Neural progenitor cell (in vitro differentiated cells): ENCODE results near the gene SFMBT1. TPM values are rescaled to one million over a fixed set of nuclear protein-coding genes. Genes with fewer than 3 reads are reported as not detected.
A peak's percentile ranks its signal among the peaks of the same experiment; 100 is the strongest.

Source experiments
- DNase-seq: peaks from one replicate; pipeline ENCODE4 v3.0.0-alpha.2; 2016; ENCODE audit warnings: low spot score
- H2AFZ ChIP-seq: fragments of 200-600 bp; sonication (generic); replicated peaks from 2 replicates; pipeline ENCODE4 v1.6.1; 2016; ENCODE audit warnings: antibody characterized with exemption
- H3F3A ChIP-seq: fragments of 200-600 bp; sonication (generic); 2 replicates; pipeline ENCODE4 v1.6.1; 2016; ENCODE audit warnings: antibody characterized with exemption, low read depth
- H3K27ac ChIP-seq: fragments of 200-600 bp; sonication (generic); 2 replicates; pipeline ENCODE4 v1.5.1; 2016; ENCODE audit warnings: mild to moderate bottlenecking
- H3K27me3 ChIP-seq: fragments of 200-600 bp; sonication (generic); 2 replicates; pipeline ENCODE4 v1.6.1; 2016; ENCODE audit warnings: mild to moderate bottlenecking, moderate library complexity
- H3K36me3 ChIP-seq: fragments of 200-600 bp; sonication (generic); 2 replicates; pipeline ENCODE4 v1.5.1; 2016
- H3K4me1 ChIP-seq: fragments of 200-600 bp; sonication (generic); 2 replicates; pipeline ENCODE4 v1.6.1; 2016; ENCODE audit warnings: mixed run types
- H3K4me2 ChIP-seq: fragments of 200-600 bp; sonication (generic); 2 replicates; pipeline ENCODE4 v1.6.1; 2016
- H3K4me3 ChIP-seq: fragments of 200-600 bp; sonication (generic); 2 replicates; pipeline ENCODE4 v1.5.1; 2016
- H3K79me2 ChIP-seq: fragments of 200-600 bp; sonication (generic); 2 replicates; pipeline ENCODE4 v1.6.1; 2016; ENCODE audit warnings: low read depth
- H3K9ac ChIP-seq: fragments of 200-600 bp; sonication (generic); 2 replicates; pipeline ENCODE4 v1.6.1; 2016
- H3K9me3 ChIP-seq: fragments of 200-600 bp; sonication (generic); 2 replicates; pipeline ENCODE4 v1.5.1; 2016; ENCODE audit warnings: low read depth
- H4K20me1 ChIP-seq: fragments of 200-600 bp; sonication (generic); 2 replicates; pipeline ENCODE4 v1.6.1; 2016; ENCODE audit warnings: low read depth
- H3K27ac Mint-ChIP-seq: 3 replicates; pipeline ENCODE4 v1.8.0; 2021; ENCODE audit warnings: mixed read lengths
- H3K27me3 Mint-ChIP-seq: 2 replicates; pipeline ENCODE4 v1.8.0; 2022; ENCODE audit warnings: low read depth, mild to moderate bottlenecking, inconsistent platforms, moderate library complexity, mixed read lengths; ENCODE audit not compliant: insufficient read depth
- H3K36me3 Mint-ChIP-seq: 3 replicates; pipeline ENCODE4 v1.8.0; 2021; ENCODE audit warnings: mixed read lengths
- H3K4me1 Mint-ChIP-seq: 3 replicates; pipeline ENCODE4 v1.8.0; 2021; ENCODE audit warnings: mixed read lengths
- H3K4me3 Mint-ChIP-seq: 3 replicates; pipeline ENCODE4 v1.8.0; 2021; ENCODE audit warnings: mild to moderate bottlenecking, moderate library complexity, mixed read lengths
- H3K9me3 Mint-ChIP-seq: 3 replicates; pipeline ENCODE4 v1.8.0; 2020; ENCODE audit warnings: mixed read lengths
- EZH2 ChIP-seq: fragments of 200-600 bp; sonication (generic); IDR thresholded peaks from 2 replicates; pipeline ENCODE4 v1.6.1; 2017; ENCODE audit warnings: antibody characterized with exemption, mild to moderate bottlenecking, moderate library complexity
- EZH2phosphoT487 ChIP-seq: fragments of 200-600 bp; sonication (generic); IDR thresholded peaks from 2 replicates; pipeline ENCODE4 v1.6.1; 2017; ENCODE audit warnings: antibody characterized with exemption
- total RNA-seq: library from RNA; depleted of rRNA; stranded (reverse); fragments of >200 nt; gene quantifications from 2 replicates; pipeline ENCODE4 v1.2.3, GENCODE V29; 2015; ENCODE audit warnings: low replicate concordance
- TF ChIP-seq, protein P1 (sequence below): fragments of 200-600 bp; sonication (generic); IDR thresholded peaks from 2 replicates; pipeline ENCODE4 v1.5.1; 2017; ENCODE audit warnings: antibody characterized with exemption, mild to moderate bottlenecking

The SFMBT1 gene
- total RNA-seq, 1 donor from 2014 or later: 18.5 TPM

DNA sequence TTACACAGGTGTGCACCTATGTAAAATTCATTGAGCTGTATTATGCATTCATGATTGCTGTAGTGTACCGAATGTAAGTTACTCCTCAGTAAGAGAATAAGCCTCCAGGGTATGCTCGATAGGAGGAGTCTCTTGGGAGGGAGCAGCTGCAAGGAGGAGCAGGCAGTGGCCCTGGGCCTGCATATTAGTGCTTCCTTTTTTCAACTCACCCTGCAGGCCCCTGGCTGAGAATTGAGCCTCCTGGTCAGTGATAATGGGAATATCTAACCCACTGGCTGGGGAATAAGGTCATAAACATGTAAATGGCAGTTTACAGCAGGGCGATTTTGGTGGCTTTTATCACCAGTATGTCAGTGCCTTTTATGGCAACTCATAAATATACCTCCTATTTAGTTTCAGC lies 21.7 kb upstream of the SFMBT1 start:
- Histone ChIP-seq H3K27me3 (peaks cover 14% of the 10 kb centered on the region), H2AFZ (no peak overlapping the region), H3K4me1 (no peaks in the 10 kb centered on the region), H3K27ac (no peak overlapping the region), H3K9me3 (no peaks in the 10 kb centered on the region), H3K9ac (no peak overlapping the region), H3F3A (no peaks in the 10 kb centered on the region), H3K4me2 (no peak overlapping the region), H4K20me1 (no peaks in the 10 kb centered on the region), H3K4me3 (no peak overlapping the region), H3K79me2 (no peaks in the 10 kb centered on the region), H3K36me3 (no peaks in the 10 kb centered on the region)
- TF ChIP-seq EZH2 (no peak), EZH2phosphoT487 (no peak)
- TF ChIP-seq, protein P1, sequence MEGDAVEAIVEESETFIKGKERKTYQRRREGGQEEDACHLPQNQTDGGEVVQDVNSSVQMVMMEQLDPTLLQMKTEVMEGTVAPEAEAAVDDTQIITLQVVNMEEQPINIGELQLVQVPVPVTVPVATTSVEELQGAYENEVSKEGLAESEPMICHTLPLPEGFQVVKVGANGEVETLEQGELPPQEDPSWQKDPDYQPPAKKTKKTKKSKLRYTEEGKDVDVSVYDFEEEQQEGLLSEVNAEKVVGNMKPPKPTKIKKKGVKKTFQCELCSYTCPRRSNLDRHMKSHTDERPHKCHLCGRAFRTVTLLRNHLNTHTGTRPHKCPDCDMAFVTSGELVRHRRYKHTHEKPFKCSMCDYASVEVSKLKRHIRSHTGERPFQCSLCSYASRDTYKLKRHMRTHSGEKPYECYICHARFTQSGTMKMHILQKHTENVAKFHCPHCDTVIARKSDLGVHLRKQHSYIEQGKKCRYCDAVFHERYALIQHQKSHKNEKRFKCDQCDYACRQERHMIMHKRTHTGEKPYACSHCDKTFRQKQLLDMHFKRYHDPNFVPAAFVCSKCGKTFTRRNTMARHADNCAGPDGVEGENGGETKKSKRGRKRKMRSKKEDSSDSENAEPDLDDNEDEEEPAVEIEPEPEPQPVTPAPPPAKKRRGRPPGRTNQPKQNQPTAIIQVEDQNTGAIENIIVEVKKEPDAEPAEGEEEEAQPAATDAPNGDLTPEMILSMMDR: no peak
- DNase-seq: no peak
- peaks cover 9% of the 10 kb centered on the region for H3K27me3 Mint-ChIP-seq
- no peaks in the 10 kb centered on the region for H3K9me3 Mint-ChIP-seq
- H3K27ac Mint-ChIP-seq: no peak overlapping the region
- no peak overlapping the region for H3K4me3 Mint-ChIP-seq
- peaks cover 9% of the 10 kb centered on the region for H3K4me1 Mint-ChIP-seq
- no peaks in the 10 kb centered on the region for H3K36me3 Mint-ChIP-seq

DNA sequence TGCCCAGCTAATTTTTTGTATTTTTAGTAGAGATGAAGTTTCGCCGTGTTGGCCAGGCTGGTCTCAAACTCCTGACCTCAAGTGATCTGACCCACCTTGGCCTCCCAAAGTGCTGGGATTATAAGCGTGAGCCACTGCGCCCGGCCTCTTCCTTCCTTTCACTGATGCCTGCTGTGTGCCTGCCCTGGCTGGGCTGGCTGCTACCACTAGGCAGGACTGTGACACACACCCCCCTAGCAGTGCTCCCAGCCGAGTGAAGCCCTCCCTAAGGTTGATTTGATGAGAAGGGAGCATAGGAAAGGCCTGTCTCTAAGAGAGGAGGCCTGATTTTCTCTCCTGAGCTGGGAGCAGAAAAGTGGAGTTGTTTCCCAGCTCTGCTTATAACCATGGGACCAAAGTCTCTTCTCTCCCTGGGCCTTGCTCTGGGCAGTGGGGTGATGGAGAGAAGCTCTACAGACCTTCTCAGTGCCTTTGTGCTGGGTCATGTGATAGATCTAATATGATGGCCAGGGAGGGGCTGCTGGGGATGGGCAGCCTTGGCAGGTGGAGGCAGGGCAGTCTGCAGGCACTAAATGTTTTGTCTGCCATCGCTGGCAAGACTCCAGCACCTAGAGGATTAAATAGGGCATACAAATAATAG lies 20.1 kb upstream of the SFMBT1 start:
- Histone ChIP-seq H3K27ac (no peak overlapping the region), H3K27me3 (peaks cover 21% of the 10 kb centered on the region), H2AFZ (no peak overlapping the region), H3K9me3 (no peaks in the 10 kb centered on the region), H4K20me1 (no peaks in the 10 kb centered on the region), H3K4me1 (no peaks in the 10 kb centered on the region), H3K4me3 (no peak overlapping the region), H3K9ac (no peak overlapping the region), H3K36me3 (no peaks in the 10 kb centered on the region), H3K79me2 (no peaks in the 10 kb centered on the region), H3F3A (no peaks in the 10 kb centered on the region), H3K4me2 (no peak overlapping the region)
- Mint-ChIP-seq H3K36me3 (no peaks in the 10 kb centered on the region), H3K4me3 (no peak overlapping the region), H3K9me3 (no peaks in the 10 kb centered on the region), H3K27ac (peak overlapping the region; percentile 72), H3K27me3 (peaks cover 9% of the 10 kb centered on the region), H3K4me1 (peaks cover 5% of the 10 kb centered on the region)
- TF ChIP-seq EZH2 (no peak), EZH2phosphoT487 (no peak)
- TF ChIP-seq, protein P1: no peak
- no peak for DNase-seq

DNA sequence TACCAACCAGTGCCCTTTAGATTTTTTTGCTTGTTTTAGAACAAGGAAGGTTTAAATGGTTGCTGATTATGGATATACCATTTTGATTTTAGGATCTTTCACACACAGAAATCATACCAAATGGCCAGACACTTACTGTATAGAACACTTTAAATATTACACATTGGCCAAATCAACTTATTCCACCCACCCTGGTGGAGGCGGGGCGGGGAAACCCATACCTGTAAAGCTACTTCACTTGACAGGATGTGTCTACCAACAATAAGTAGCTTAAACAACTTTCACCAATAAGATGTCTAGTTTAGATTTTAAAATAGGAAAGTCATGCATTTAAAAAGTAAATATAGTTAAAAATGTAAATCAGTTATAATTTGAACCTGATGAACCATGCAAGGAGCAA lies 17.0 kb upstream of the SFMBT1 start:
- H2AFZ ChIP-seq: no peak overlapping the region
- TF ChIP-seq, protein P1: no peak
- no peak for TF ChIP-seq EZH2
- no peak for TF ChIP-seq EZH2phosphoT487
- H3K4me3 ChIP-seq: no peak overlapping the region
- no peaks in the 10 kb centered on the region for H3K4me1 ChIP-seq
- no peak overlapping the region for H3K4me3 Mint-ChIP-seq
- no peaks in the 10 kb centered on the region for H3K36me3 Mint-ChIP-seq
- H4K20me1 ChIP-seq: no peaks in the 10 kb centered on the region
- H3K9me3 ChIP-seq: no peaks in the 10 kb centered on the region
- H3K9ac ChIP-seq: no peak overlapping the region
- no peaks in the 10 kb centered on the region for H3K36me3 ChIP-seq
- no peaks in the 10 kb centered on the region for H3F3A ChIP-seq
- H3K27me3 ChIP-seq: peaks cover 21% of the 10 kb centered on the region
- no peaks in the 10 kb centered on the region for H3K4me1 Mint-ChIP-seq
- no peaks in the 10 kb centered on the region for H3K79me2 ChIP-seq
- H3K27ac ChIP-seq: no peak overlapping the region
- no peak for DNase-seq
- no peak overlapping the region for H3K27ac Mint-ChIP-seq
- H3K27me3 Mint-ChIP-seq: peaks cover 5% of the 10 kb centered on the region
- no peaks in the 10 kb centered on the region for H3K9me3 Mint-ChIP-seq
- H3K4me2 ChIP-seq: no peak overlapping the region
